Natural killer cell treated with Interleukin-12 subunit alpha and Interleukin-12 subunit beta and Interleukin-15 and Interleukin-18, amount 100 ng/mL, for 72 hours (primary cell): Measurements from ENCODE around the gene RPS3A. TPM values are rescaled to one million over a fixed set of nuclear protein-coding genes. Genes with fewer than 3 reads are reported as not detected.
"Not testable (repeated sequence)": the region's sequence is repeated elsewhere in the genome, so short reads cannot be mapped to it uniquely, and the experiment has no call there.

Experiments used
- ATAC-seq, 2 donors: fragments of 150-1000 bp; cut with Tn5 transposase in 1 of 2; sonication (Bioruptor Pico), chemical (Tn5 transposase) in 1 of 2; 2 replicates each; pipeline ENCODE4 v1.10.0; 2021
- DNase-seq: peaks from one replicate; pipeline ENCODE4 v3.0.0; 2022; ENCODE audit warnings: low spot score
- H3K27ac Mint-ChIP-seq, 2 donors: 1 replicate in 1 of 2; 2 replicates in 1 of 2; pipeline ENCODE4 v1.8.0; 2022; ENCODE audit warnings: mixed read lengths in 2 of 2, mild to moderate bottlenecking in 1 of 2, moderate library complexity in 1 of 2
- H3K27me3 Mint-ChIP-seq, 2 donors: 1 replicate in 1 of 2; 2 replicates in 1 of 2; pipeline ENCODE4 v1.8.0; 2022; ENCODE audit warnings: mixed read lengths in 2 of 2
- H3K36me3 Mint-ChIP-seq: one replicate; pipeline ENCODE4 v1.8.0; 2022; ENCODE audit warnings: mixed read lengths
- H3K4me1 Mint-ChIP-seq, 2 donors: 1 replicate in 1 of 2; 2 replicates in 1 of 2; pipeline ENCODE4 v1.8.0; 2022; ENCODE audit warnings: low read depth in 2 of 2, mixed read lengths in 2 of 2, mild to moderate bottlenecking in 1 of 2
- H3K4me3 Mint-ChIP-seq: one replicate; pipeline ENCODE4 v1.8.0; 2022; ENCODE audit warnings: mixed read lengths
- H3K9me3 Mint-ChIP-seq: 2 replicates; pipeline ENCODE4 v1.8.0; 2022; ENCODE audit warnings: mixed read lengths
- total RNA-seq, 2 donors: library from RNA; stranded (reverse); gene quantifications; one replicate each; pipeline ENCODE4 v1.2.3, GENCODE V29; 2022

The RPS3A gene
- total RNA-seq, 2 donors from 2014 or later = 892 to 1,061 TPM

- DNase-seq = no peak
- Mint-ChIP-seq H3K4me3 (peak overlapping the region; percentile 96), H3K9me3 (no peaks in the 10 kb centered on the region), H3K27ac (peak overlapping the region; percentile 98), H3K4me1 (peaks cover 21 to 29% of the 10 kb centered on the region in 2 donors), H3K36me3 (peaks cover 29% of the 10 kb centered on the region), H3K27me3 (peaks cover 11 to 13% of the 10 kb centered on the region in 2 donors)
- ATAC-seq = no peak
These were observed 524 bp upstream of the RPS3A start for GRCh38 chr4:151098979-151099228.

- H3K4me1 Mint-ChIP-seq = peaks cover 21 to 33% of the 10 kb centered on the region in 2 donors
- peak overlapping the region; percentile 96 for H3K4me3 Mint-ChIP-seq
- H3K27ac Mint-ChIP-seq = peak overlapping the region; percentile 98
- no peaks in the 10 kb centered on the region for H3K9me3 Mint-ChIP-seq
- ATAC-seq = peak in 1 of 2 donors; percentile 0
- peaks cover 8 to 11% of the 10 kb centered on the region in 2 donors for H3K27me3 Mint-ChIP-seq
- no peak for DNase-seq
- H3K36me3 Mint-ChIP-seq = peaks cover 34% of the 10 kb centered on the region
These were observed 569 bp downstream of the RPS3A start for GRCh38 chr4:151099976-151100417.

GRCh38 chr4:151100531-151100930 lies 1.1 kb downstream of the RPS3A start:
- Mint-ChIP-seq H3K4me1 (peaks cover 21 to 33% of the 10 kb centered on the region in 2 donors), H3K27me3 (peaks cover 3 to 5% of the 10 kb centered on the region in 2 donors), H3K9me3 (no peaks in the 10 kb centered on the region), H3K36me3 (peaks cover 36% of the 10 kb centered on the region), H3K4me3 (peak overlapping the region; percentile 96), H3K27ac (peak overlapping the region; percentile 98)
- DNase-seq = no peak
- ATAC-seq = no peak

- no peak overlapping the region for H3K27ac Mint-ChIP-seq
- DNase-seq (no peak), ATAC-seq (no peak)
- peaks cover 21 to 37% of the 10 kb centered on the region in 2 donors for H3K4me1 Mint-ChIP-seq
- H3K36me3 Mint-ChIP-seq = peaks cover 47% of the 10 kb centered on the region
- no peaks in the 10 kb centered on the region for H3K27me3 Mint-ChIP-seq
- no peaks in the 10 kb centered on the region for H3K9me3 Mint-ChIP-seq
- no peak overlapping the region for H3K4me3 Mint-ChIP-seq
These were observed 4.3 kb downstream of the RPS3A start for GRCh38 chr4:151103758-151104157.

GRCh38 chr4:151104621-151105020 lies 5.2 kb downstream of the RPS3A start:
- Mint-ChIP-seq H3K4me1 (peaks cover 21 to 37% of the 10 kb centered on the region in 2 donors), H3K9me3 (no peaks in the 10 kb centered on the region), H3K27me3 (no peaks in the 10 kb centered on the region), H3K4me3 (no peak overlapping the region), H3K36me3 (peaks cover 47% of the 10 kb centered on the region), H3K27ac (no peak overlapping the region)
- no peak for DNase-seq
- ATAC-seq = no peak

- ATAC-seq (no peak), DNase-seq (no peak)
- H3K27ac Mint-ChIP-seq = no peak overlapping the region
- peaks cover 39% of the 10 kb centered on the region for H3K36me3 Mint-ChIP-seq
- peaks cover 15 to 30% of the 10 kb centered on the region in 2 donors for H3K4me1 Mint-ChIP-seq
- H3K9me3 Mint-ChIP-seq = no peaks in the 10 kb centered on the region
- H3K27me3 Mint-ChIP-seq = no peaks in the 10 kb centered on the region
- no peak overlapping the region for H3K4me3 Mint-ChIP-seq
These were observed 6.1 kb downstream of the RPS3A start for GRCh38 chr4:151105454-151106032.

GRCh38 chr4:151107063-151107462 lies 7.6 kb downstream of the RPS3A start:
- DNase-seq (no peak), ATAC-seq (no peak)
- Mint-ChIP-seq H3K36me3 (peaks cover 27% of the 10 kb centered on the region), H3K27ac (peak overlapping the region in 1 of 2 donors; percentile 61), H3K4me3 (no peak overlapping the region), H3K9me3 (no peaks in the 10 kb centered on the region), H3K4me1 (peaks cover 4 to 20% of the 10 kb centered on the region in 2 donors), H3K27me3 (no peaks in the 10 kb centered on the region)

GRCh38 chr4:151110236-151110635 lies 10.8 kb downstream of the RPS3A start:
- Mint-ChIP-seq H3K9me3 (no peaks in the 10 kb centered on the region), H3K4me1 (peaks cover 0 to 8% of the 10 kb centered on the region in 2 donors), H3K27me3 (no peaks in the 10 kb centered on the region), H3K36me3 (peaks cover 11% of the 10 kb centered on the region), H3K27ac (no peak overlapping the region), H3K4me3 (no peak overlapping the region)
- no peak for ATAC-seq
- no peak for DNase-seq

GRCh38 chr4:151114338-151114737 lies 14.9 kb downstream of the RPS3A start:
- Mint-ChIP-seq H3K4me1 (no peaks in the 10 kb centered on the region), H3K9me3 (no peaks in the 10 kb centered on the region), H3K27ac (no peak overlapping the region), H3K36me3 (no peaks in the 10 kb centered on the region), H3K27me3 (no peaks in the 10 kb centered on the region), H3K4me3 (no peak overlapping the region)
- DNase-seq = no peak
- no peak for ATAC-seq

- no peaks in the 10 kb centered on the region for H3K4me1 Mint-ChIP-seq
- no peak overlapping the region for H3K27ac Mint-ChIP-seq
- no peaks in the 10 kb centered on the region for H3K27me3 Mint-ChIP-seq
- no peaks in the 10 kb centered on the region for H3K36me3 Mint-ChIP-seq
- no peak for DNase-seq
- H3K9me3 Mint-ChIP-seq = no peaks in the 10 kb centered on the region
- no peak overlapping the region for H3K4me3 Mint-ChIP-seq
- no peak for ATAC-seq
These were observed 15.6 kb downstream of the RPS3A start for GRCh38 chr4:151114986-151115385.

- Mint-ChIP-seq H3K27me3 (no peaks in the 10 kb centered on the region), H3K4me3 (no peak overlapping the region), H3K4me1 (peaks cover 3 to 4% of the 10 kb centered on the region in 2 donors), H3K27ac (no peak overlapping the region), H3K9me3 (no peaks in the 10 kb centered on the region), H3K36me3 (no peaks in the 10 kb centered on the region)
- ATAC-seq (peak; percentile 57 to 72), DNase-seq (no peak)
These were observed 18.0 kb downstream of the RPS3A start for GRCh38 chr4:151117371-151117962.

- H3K27ac Mint-ChIP-seq = no peak overlapping the region
- no peak overlapping the region for H3K4me3 Mint-ChIP-seq
- peaks cover 2 to 7% of the 10 kb centered on the region in 2 donors for H3K27me3 Mint-ChIP-seq
- no peaks in the 10 kb centered on the region for H3K4me1 Mint-ChIP-seq
- DNase-seq (no peak), ATAC-seq (no peak)
- no peaks in the 10 kb centered on the region for H3K36me3 Mint-ChIP-seq
- H3K9me3 Mint-ChIP-seq = no peaks in the 10 kb centered on the region
These were observed 30.4 kb downstream of the RPS3A start for GRCh38 chr4:151129796-151130195.

GRCh38 chr4:151133311-151133710 lies 33.9 kb downstream of the RPS3A start:
- ATAC-seq = no peak
- H3K9me3 Mint-ChIP-seq = no peaks in the 10 kb centered on the region

GRCh38 chr4:151136048-151136447 lies 36.6 kb downstream of the RPS3A start:
- H3K36me3 Mint-ChIP-seq, H3K27ac Mint-ChIP-seq: not testable (repeated sequence)

More at GRCh38 chr4:151133311-151133710, 33.9 kb downstream of the RPS3A start:
- H3K27ac Mint-ChIP-seq = no peak overlapping the region
- H3K4me1 Mint-ChIP-seq = no peaks in the 10 kb centered on the region
- no peaks in the 10 kb centered on the region for H3K36me3 Mint-ChIP-seq
- DNase-seq = no peak
- H3K4me3 Mint-ChIP-seq = no peak overlapping the region
- H3K27me3 Mint-ChIP-seq = peaks cover 2 to 7% of the 10 kb centered on the region in 2 donors

GRCh38 chr4:151139814-151140213 lies 40.4 kb downstream of the RPS3A start:
- Mint-ChIP-seq H3K27ac (no peak overlapping the region), H3K27me3 (no peaks in the 10 kb centered on the region), H3K4me3 (no peak overlapping the region), H3K36me3 (no peaks in the 10 kb centered on the region), H3K9me3 (no peaks in the 10 kb centered on the region), H3K4me1 (no peaks in the 10 kb centered on the region)
- ATAC-seq = no peak
- DNase-seq = no peak

More at GRCh38 chr4:151136048-151136447, 36.6 kb downstream of the RPS3A start:
- not testable (repeated sequence) for H3K4me3 Mint-ChIP-seq, DNase-seq, ATAC-seq, H3K9me3 Mint-ChIP-seq, H3K27me3 Mint-ChIP-seq, H3K4me1 Mint-ChIP-seq
